ENCODE results near the gene CD247.

GRCh38 chr1:167541610-167542009 is 23.3 kb upstream of the CD247 start:
- TF ChIP-seq CTCF (conservative IDR thresholded peaks at IDR 0.05; ENCODE audit: low read length) = no peak
- no peak for TF ChIP-seq EZH2phosphoT487 (IDR thresholded peaks at IDR 0.05; ENCODE audit: borderline replicate concordance)
